Choroid plexus epithelial cell (primary cell): Measurements from ENCODE around the gene ETV1.

ENCODE experiments used
- DNase-seq: peaks from one replicate; pipeline ENCODE4 v3.0.0-alpha.2; 2010; ENCODE audit warnings: low read depth
- H3K4me3 ChIP-seq: 2 replicates; pipeline ENCODE4 v1.5.1; 2011; ENCODE audit warnings: low read depth, mild to moderate bottlenecking, control low read depth, low read length, moderate library complexity
- CTCF ChIP-seq: conservative IDR thresholded peaks from 2 replicates; pipeline ENCODE4 v1.5.1; 2011; ENCODE audit warnings: low read depth, mild to moderate bottlenecking, control low read depth, inconsistent platforms, low read length, moderate library complexity

The ETV1 gene

GRCh38 chr7:14018751-14019150 is 29.3 kb upstream of the ETV1 start:
- no peak for TF ChIP-seq CTCF
- DNase-seq, result peak; percentile 9
- H3K4me3 ChIP-seq, result no peak overlapping the region

GRCh38 chr7:14016950-14017349 is 27.5 kb upstream of the ETV1 start:
- DNase-seq, result no peak
- TF ChIP-seq CTCF, result no peak
- H3K4me3 ChIP-seq, result no peak overlapping the region

GRCh38 chr7:14013898-14014297 is 24.4 kb upstream of the ETV1 start:
- DNase-seq, result peak; percentile 22
- TF ChIP-seq CTCF, result no peak
- no peak overlapping the region for H3K4me3 ChIP-seq

- no peak overlapping the region for H3K4me3 ChIP-seq
- no peak for TF ChIP-seq CTCF
- DNase-seq, result no peak
These were observed 20.3 kb upstream of the ETV1 start for GRCh38 chr7:14009453-14010418.

- no peak overlapping the region for H3K4me3 ChIP-seq
- no peak for TF ChIP-seq CTCF
- no peak for DNase-seq
These were observed 11.7 kb upstream of the ETV1 start for GRCh38 chr7:14001139-14001538.

GRCh38 chr7:14000247-14000646 is 10.8 kb upstream of the ETV1 start:
- no peak for DNase-seq
- no peak for TF ChIP-seq CTCF
- no peak overlapping the region for H3K4me3 ChIP-seq

GRCh38 chr7:13998866-13999265 is 9.4 kb upstream of the ETV1 start:
- no peak overlapping the region for H3K4me3 ChIP-seq
- no peak for DNase-seq
- no peak for TF ChIP-seq CTCF
